MCF 10A (cell line): ENCODE data around the gene CCDC33. TPM values are rescaled to one million over a fixed set of nuclear protein-coding genes. Genes with fewer than 3 reads are reported as not detected.

Source experiments
- BruUV-seq: library from RNA; stranded (reverse); fragments of 400-500 nt; replicated peaks from 2 replicates; lab custom pipeline; 2021; lab: Mats Ljungman, UMichigan
- CTCF ChIA-PET: fragments of 300-600 bp; sonication (Branson Sonifier 250); formaldehyde crosslinking; extraction: SDS; loops from one replicate; lab custom pipeline; 2021; ENCODE audit warnings: antibody characterized with exemption, inconsistent platforms; lab: Yijun Ruan, JAX
- POLR2A ChIA-PET: fragments of 300-600, 350-650 bp; sonication (Branson Sonifier 250); formaldehyde crosslinking; extraction: SDS; loops from one replicate; lab custom pipeline; 2020; ENCODE audit warnings: antibody characterized with exemption, inconsistent platforms; lab: Yijun Ruan, JAX
- DNase-seq: peaks from one replicate; pipeline ENCODE4 v3.0.0-alpha.2; 2018; ENCODE audit not compliant: unreplicated experiment
- H3K27ac Mint-ChIP-seq: one replicate; pipeline ENCODE4 v1.8.0; 2022; ENCODE audit warnings: mild to moderate bottlenecking, low read depth, mixed read lengths; ENCODE audit not compliant: unreplicated experiment
- H3K27me3 Mint-ChIP-seq: one replicate; pipeline ENCODE4 v1.8.0; 2022; ENCODE audit warnings: mixed read lengths; ENCODE audit not compliant: insufficient read depth, unreplicated experiment
- H3K36me3 Mint-ChIP-seq: one replicate; pipeline ENCODE4 v1.8.0; 2022; ENCODE audit warnings: mild to moderate bottlenecking, moderate library complexity, mixed read lengths; ENCODE audit not compliant: insufficient read depth, unreplicated experiment
- H3K4me1 Mint-ChIP-seq: one replicate; pipeline ENCODE4 v1.8.0; 2022; ENCODE audit warnings: mixed read lengths; ENCODE audit not compliant: insufficient read depth, unreplicated experiment
- H3K4me3 Mint-ChIP-seq: one replicate; pipeline ENCODE4 v1.8.0; 2022; ENCODE audit warnings: mild to moderate bottlenecking, moderate library complexity, mixed read lengths; ENCODE audit not compliant: unreplicated experiment
- H3K9me3 Mint-ChIP-seq: one replicate; pipeline ENCODE4 v1.8.0; 2022; ENCODE audit warnings: mixed read lengths; ENCODE audit not compliant: unreplicated experiment
- intact Hi-C: fragments of 100-400 bp; cut with micrococcal nuclease; formaldehyde crosslinking; loops from 2 replicates; pipeline ENCODE4 v1.14.1; 2022
- total RNA-seq: library from RNA; stranded (reverse); gene quantifications from 2 replicates; pipeline ENCODE4 v1.2.3, GENCODE V29; 2022
- TF ChIP-seq, protein P1 (sequence below): fragments of 200-600 bp; IDR thresholded peaks from one replicate; pipeline ENCODE4 v1.8.0; 2022; ENCODE audit warnings: antibody characterized with exemption, mild to moderate bottlenecking; ENCODE audit not compliant: unreplicated experiment

The CCDC33 gene
- total RNA-seq, 1 experiment from 2014 or later = not detected

DNA sequence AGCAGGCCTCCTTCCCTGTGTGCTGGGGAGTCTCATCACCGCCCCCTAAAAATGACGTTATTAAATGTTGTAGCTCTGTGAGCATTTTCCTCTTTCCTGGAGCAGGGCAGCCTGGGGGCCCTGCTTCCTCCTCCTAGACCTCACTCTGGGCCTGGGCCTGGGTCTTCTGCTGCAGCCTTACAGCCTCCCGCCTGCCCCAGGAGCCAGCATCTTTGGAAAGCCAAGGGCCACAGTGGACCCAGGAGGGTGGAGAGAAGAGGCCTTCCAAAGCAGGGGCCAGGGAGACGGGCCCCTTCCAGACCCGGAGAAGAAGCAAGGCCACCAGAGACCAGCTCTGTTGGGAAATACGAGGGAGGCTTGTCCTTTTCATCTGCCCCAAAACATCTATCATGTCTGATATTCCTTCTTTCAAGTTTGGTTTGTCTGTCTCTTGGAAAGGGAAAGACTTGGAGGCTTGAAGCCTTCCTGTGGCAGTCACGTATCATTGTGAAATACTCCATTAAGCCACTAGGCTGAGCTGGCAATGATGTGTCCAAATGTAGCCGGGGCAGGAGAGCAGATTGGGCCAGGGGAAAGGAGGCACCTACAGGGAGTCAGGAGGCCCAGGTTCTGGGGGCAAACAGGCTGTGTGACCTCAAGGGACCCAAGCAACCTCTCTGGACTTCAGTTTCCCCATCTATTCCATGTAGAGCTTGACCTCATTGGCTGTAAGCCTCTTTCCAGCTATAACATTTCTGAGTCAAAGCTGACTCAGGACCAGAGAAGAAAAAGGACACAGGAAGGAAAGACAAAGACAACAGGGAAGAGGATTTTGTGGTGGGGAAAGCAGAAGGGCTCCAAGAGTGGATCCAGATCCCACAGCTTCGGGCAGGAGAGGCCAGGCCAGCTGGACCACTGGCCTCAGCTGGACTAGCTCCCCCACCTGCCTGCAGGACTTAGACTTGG is 100.2 kb downstream of the CCDC33 start:
- Mint-ChIP-seq H3K27ac (no peak overlapping the region), H3K4me3 (no peak overlapping the region), H3K27me3 (no peaks in the 10 kb centered on the region), H3K4me1 (peaks cover 15% of the 10 kb centered on the region), H3K9me3 (no peaks in the 10 kb centered on the region), H3K36me3 (no peaks in the 10 kb centered on the region)
- ChIA-PET CTCF (interaction anchor here (0.6 to 1.0 kb wide), 5 partner anchors 11 to 542 kb away, joined by 3 to 4 read pairs (median 4); no protein-coding TSS in a partner anchor), POLR2A (no interaction called here)
- TF ChIP-seq, protein P1, sequence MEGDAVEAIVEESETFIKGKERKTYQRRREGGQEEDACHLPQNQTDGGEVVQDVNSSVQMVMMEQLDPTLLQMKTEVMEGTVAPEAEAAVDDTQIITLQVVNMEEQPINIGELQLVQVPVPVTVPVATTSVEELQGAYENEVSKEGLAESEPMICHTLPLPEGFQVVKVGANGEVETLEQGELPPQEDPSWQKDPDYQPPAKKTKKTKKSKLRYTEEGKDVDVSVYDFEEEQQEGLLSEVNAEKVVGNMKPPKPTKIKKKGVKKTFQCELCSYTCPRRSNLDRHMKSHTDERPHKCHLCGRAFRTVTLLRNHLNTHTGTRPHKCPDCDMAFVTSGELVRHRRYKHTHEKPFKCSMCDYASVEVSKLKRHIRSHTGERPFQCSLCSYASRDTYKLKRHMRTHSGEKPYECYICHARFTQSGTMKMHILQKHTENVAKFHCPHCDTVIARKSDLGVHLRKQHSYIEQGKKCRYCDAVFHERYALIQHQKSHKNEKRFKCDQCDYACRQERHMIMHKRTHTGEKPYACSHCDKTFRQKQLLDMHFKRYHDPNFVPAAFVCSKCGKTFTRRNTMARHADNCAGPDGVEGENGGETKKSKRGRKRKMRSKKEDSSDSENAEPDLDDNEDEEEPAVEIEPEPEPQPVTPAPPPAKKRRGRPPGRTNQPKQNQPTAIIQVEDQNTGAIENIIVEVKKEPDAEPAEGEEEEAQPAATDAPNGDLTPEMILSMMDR = no peak
- no peak for DNase-seq
- intact Hi-C loops = no loop called here
- BruUV-seq = no TSS peak

DNA sequence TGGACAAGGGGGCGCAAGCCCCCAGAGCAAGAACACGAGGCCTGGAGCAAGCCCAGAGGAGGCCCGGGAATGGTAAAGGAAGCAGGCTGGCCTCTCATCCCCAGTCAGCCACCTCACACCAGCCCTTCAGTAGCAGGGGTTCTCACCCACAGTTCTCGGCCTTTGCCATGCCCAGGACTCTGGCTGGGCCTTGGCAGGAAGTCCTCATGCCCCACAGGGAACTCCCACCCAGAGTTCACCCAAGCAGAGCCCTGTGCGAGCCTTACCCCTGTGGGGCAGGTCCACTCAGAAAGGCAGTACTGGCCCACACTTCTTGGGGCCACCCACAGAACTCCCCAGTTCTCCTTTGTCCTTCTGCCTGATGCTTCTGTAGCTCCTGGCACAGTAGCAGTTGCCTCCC is 101.0 kb downstream of the CCDC33 start:
- CTCF ChIA-PET = no interaction called here
- Mint-ChIP-seq H3K4me1 (peaks cover 15% of the 10 kb centered on the region), H3K27ac (no peak overlapping the region), H3K4me3 (no peak overlapping the region), H3K36me3 (no peaks in the 10 kb centered on the region), H3K9me3 (no peaks in the 10 kb centered on the region), H3K27me3 (no peaks in the 10 kb centered on the region)
- DNase-seq = no peak
- no TSS peak for BruUV-seq
- intact Hi-C loops = no loop called here
- TF ChIP-seq, protein P1 = no peak
- POLR2A ChIA-PET = no interaction called here

DNA sequence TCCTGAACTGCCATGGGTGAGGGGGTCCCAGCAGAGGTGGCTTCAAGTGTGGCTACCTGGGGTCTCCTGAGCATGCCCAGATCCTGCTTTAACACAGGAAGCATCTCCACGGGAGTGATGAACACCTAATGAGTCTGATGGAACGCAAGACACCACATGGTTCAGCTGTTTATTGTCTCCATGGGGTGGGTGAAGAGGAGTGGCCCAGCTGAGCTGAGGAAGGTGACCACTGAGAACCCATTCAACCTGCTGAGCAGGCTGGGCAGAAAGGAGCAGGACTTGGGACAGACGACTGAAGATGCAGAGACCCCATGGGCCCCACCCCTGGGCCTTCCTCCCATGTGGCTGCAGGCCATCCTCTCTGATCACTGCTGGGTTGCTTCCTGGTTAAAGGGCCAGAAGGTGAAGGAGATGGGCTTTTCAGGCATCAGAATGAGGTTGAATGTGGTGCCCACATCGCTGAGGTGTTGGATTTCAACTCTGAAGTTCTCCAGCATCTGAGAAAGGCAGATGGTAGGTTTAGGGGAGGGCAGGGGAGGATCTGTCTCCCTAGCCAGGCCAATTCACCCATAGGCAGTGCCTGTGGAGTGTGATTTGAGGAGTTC is 101.6 kb downstream of the CCDC33 start:
- no TSS peak for BruUV-seq
- no peak overlapping the region for H3K27ac Mint-ChIP-seq
- H3K4me3 Mint-ChIP-seq = no peak overlapping the region
- CTCF ChIA-PET = interaction anchor here (0.6 kb wide), 1 partner anchor 289 kb away, joined by 3 read pairs; no protein-coding TSS in a partner anchor
- H3K36me3 Mint-ChIP-seq = peaks cover 1% of the 10 kb centered on the region
- no peaks in the 10 kb centered on the region for H3K9me3 Mint-ChIP-seq
- TF ChIP-seq, protein P1 = no peak
- POLR2A ChIA-PET = no interaction called here
- intact Hi-C loops = no loop called here
- H3K4me1 Mint-ChIP-seq = peaks cover 15% of the 10 kb centered on the region
- no peaks in the 10 kb centered on the region for H3K27me3 Mint-ChIP-seq
- no peak for DNase-seq

DNA sequence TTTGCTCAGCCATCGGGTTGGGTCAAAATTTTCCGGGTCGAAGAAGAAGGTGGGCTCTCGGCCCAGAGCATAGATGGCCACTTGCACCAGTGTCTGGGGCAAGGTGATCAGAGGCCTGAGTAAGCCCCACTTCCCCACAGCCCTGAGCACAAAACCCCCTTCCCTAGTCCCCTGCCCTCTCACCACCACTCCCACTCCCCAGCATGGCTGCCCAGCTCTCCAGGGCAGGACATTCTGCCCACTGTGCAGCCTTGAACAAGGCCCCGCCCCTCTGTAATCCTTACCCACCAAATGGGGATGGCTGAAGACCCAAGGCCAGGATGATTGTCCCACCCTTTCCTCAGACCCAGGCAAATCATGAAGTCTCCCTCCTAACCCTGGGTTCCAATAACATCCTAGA is 102.5 kb downstream of the CCDC33 start:
- POLR2A ChIA-PET = no interaction called here
- intact Hi-C loops = no loop called here
- H3K4me1 Mint-ChIP-seq = peaks cover 15% of the 10 kb centered on the region
- DNase-seq = no peak
- no peak overlapping the region for H3K4me3 Mint-ChIP-seq
- H3K36me3 Mint-ChIP-seq = peaks cover 5% of the 10 kb centered on the region
- TF ChIP-seq, protein P1 = no peak
- no TSS peak for BruUV-seq
- H3K9me3 Mint-ChIP-seq = no peaks in the 10 kb centered on the region
- H3K27ac Mint-ChIP-seq = no peak overlapping the region
- H3K27me3 Mint-ChIP-seq = no peaks in the 10 kb centered on the region
- CTCF ChIA-PET = no interaction called here
